Retinal pigment epithelial cell (primary cell): ENCODE measurements around the gene XPR1.
"Not testable (repeated sequence)": the region's sequence is repeated elsewhere in the genome, so short reads cannot be mapped to it uniquely, and the experiment has no call there.

Source experiments
- DNase-seq: peaks from one replicate; pipeline ENCODE4 v3.0.0-alpha.2; 2010; ENCODE audit warnings: low read depth
- H3K4me3 ChIP-seq: 2 replicates; pipeline ENCODE4 v1.5.1; 2011; ENCODE audit warnings: mild to moderate bottlenecking, low read length, control low read depth, moderate library complexity
- CTCF ChIP-seq: conservative IDR thresholded peaks from 2 replicates; pipeline ENCODE4 v1.5.1; 2011; ENCODE audit warnings: low read depth, low read length, control low read depth, inconsistent platforms

XPR1 gene

GRCh38 chr1:180811298-180811697, 179.5 kb downstream of the XPR1 start:
- no peak for TF ChIP-seq CTCF
- no peak for DNase-seq

GRCh38 chr1:180811886-180812285, 180.1 kb downstream of the XPR1 start:
- H3K4me3 ChIP-seq = no peak overlapping the region
- TF ChIP-seq CTCF = no peak
- DNase-seq = no peak

More at GRCh38 chr1:180811298-180811697, 179.5 kb downstream of the XPR1 start:
- no peak overlapping the region for H3K4me3 ChIP-seq

- TF ChIP-seq CTCF = no peak
- no peak for DNase-seq
- no peak overlapping the region for H3K4me3 ChIP-seq
Measured at GRCh38 chr1:180814258-180814657, 182.4 kb downstream of the XPR1 start.

- DNase-seq = no peak
- TF ChIP-seq CTCF = no peak
- no peak overlapping the region for H3K4me3 ChIP-seq
Measured at GRCh38 chr1:180815188-180815587, 183.4 kb downstream of the XPR1 start.

- no peak for TF ChIP-seq CTCF
- no peak overlapping the region for H3K4me3 ChIP-seq
- no peak for DNase-seq
Measured at GRCh38 chr1:180816132-180816531, 184.3 kb downstream of the XPR1 start.

- DNase-seq = no peak
- no peak overlapping the region for H3K4me3 ChIP-seq
- no peak for TF ChIP-seq CTCF
Measured at GRCh38 chr1:180821970-180822369, 190.1 kb downstream of the XPR1 start.

- not testable (repeated sequence) for DNase-seq, H3K4me3 ChIP-seq
Measured at GRCh38 chr1:180831507-180831906, 199.7 kb downstream of the XPR1 start.

GRCh38 chr1:180833180-180833579, 201.4 kb downstream of the XPR1 start:
- not testable (repeated sequence) for DNase-seq, H3K4me3 ChIP-seq
